GM12864 (cell line): ENCODE measurements around the gene TSEN54.

ENCODE experiments used
- DNase-seq: peaks from one replicate; pipeline ENCODE4 v3.0.0-alpha.2; 2011; ENCODE audit warnings: low read depth
- H3K4me3 ChIP-seq: 2 replicates; pipeline ENCODE4 v1.5.1; 2011; ENCODE audit warnings: mild to moderate bottlenecking, low read depth, low read length, control low read depth
- TF ChIP-seq, protein P1 (sequence below): IDR thresholded peaks from 2 replicates; pipeline ENCODE4 v1.5.1; 2011; ENCODE audit warnings: low read depth, mild to moderate bottlenecking, moderate library complexity, low read length, control low read depth, inconsistent platforms; ENCODE audit errors: missing control alignments

Gene TSEN54

DNA sequence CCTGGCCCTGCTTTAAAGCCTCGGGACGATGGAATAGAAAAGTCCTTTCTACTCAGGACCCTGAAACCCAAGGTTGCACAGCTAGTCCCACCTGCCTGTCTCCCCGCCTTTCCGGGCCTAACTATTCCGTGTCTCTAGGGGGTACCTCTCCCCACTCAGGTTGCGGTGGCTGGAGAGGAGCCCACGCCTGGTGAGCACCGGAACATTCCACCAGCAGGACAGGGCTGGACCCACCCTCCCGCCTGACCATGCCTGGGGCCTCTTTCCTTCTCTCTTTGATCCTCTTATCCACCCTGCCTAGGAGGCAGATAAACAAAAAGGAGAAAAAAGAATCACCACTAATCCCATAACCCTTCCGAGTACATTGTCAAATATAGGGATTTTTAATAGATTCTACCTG is 20.0 kb downstream of the TSEN54 start:
- no peak for DNase-seq
- TF ChIP-seq, protein P1, sequence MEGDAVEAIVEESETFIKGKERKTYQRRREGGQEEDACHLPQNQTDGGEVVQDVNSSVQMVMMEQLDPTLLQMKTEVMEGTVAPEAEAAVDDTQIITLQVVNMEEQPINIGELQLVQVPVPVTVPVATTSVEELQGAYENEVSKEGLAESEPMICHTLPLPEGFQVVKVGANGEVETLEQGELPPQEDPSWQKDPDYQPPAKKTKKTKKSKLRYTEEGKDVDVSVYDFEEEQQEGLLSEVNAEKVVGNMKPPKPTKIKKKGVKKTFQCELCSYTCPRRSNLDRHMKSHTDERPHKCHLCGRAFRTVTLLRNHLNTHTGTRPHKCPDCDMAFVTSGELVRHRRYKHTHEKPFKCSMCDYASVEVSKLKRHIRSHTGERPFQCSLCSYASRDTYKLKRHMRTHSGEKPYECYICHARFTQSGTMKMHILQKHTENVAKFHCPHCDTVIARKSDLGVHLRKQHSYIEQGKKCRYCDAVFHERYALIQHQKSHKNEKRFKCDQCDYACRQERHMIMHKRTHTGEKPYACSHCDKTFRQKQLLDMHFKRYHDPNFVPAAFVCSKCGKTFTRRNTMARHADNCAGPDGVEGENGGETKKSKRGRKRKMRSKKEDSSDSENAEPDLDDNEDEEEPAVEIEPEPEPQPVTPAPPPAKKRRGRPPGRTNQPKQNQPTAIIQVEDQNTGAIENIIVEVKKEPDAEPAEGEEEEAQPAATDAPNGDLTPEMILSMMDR: no peak
- H3K4me3 ChIP-seq: no peak overlapping the region

DNA sequence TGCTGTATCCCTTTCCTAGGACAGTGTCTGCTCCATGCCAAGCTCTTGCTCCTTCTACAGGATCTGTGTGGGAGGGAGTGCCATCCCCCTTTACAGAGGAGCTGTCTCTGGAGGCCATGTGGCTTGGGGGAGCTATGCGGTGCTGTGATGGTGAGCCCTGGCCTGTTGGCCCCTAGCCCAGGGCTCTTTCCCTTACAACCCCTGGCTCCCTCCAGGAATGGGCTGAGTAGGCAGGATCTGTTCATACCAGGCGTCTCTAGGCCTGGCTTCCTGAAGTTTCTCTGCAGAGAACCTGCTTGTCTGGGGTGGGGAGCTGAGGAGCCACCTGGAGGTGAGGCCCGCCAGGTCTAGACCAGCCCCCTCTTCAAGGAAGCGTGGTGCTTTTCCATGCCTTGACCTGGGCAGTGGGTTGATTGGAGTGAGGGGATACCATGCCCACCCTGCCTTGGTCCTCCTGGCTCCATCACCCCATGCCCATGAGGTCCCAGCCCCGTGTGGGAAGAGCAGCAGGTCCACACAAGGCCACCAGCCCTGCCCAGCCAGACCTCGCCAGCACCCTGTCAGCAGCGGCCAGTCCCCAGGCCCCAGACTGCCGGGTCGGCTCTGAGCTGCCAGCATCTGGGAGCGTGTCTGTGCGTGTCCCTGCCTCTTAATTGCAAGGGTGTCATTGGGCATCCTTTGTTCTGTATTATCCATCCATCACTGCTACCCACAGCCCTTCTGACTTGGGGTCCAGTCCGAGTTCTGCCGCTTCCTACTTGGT is 23.8 kb downstream of the TSEN54 start:
- DNase-seq: no peak
- TF ChIP-seq, protein P1: no peak
- no peak overlapping the region for H3K4me3 ChIP-seq

DNA sequence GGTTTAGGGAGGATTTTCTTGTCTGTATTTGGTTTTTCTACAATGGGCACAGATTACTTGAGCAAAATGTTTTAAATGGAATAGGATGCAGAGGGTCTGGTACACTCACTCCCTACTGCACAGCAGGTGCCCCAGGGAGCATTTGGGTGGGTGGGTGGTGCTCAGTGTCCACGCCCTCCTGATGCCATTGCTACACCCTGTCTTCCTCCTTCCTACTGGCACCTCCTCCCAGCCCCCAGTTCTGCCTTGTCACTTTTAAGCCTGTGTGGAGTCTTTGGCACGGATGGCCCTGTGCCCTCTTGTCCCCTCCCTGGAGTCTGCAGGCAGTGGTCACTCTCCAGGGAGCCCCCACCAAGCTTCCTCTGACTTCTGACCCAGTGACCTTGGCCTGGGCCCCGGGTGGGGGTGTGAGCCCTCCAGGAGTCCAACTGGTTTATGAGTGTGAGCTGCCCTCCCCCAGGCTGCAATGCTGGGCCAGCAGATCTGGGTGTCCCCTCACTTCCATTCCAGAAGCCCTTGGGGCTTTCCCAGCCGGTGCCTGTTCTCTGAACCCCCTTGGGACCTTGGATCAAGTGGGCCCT is 24.7 kb downstream of the TSEN54 start:
- TF ChIP-seq, protein P1: no peak
- no peak for DNase-seq
- no peak overlapping the region for H3K4me3 ChIP-seq

DNA sequence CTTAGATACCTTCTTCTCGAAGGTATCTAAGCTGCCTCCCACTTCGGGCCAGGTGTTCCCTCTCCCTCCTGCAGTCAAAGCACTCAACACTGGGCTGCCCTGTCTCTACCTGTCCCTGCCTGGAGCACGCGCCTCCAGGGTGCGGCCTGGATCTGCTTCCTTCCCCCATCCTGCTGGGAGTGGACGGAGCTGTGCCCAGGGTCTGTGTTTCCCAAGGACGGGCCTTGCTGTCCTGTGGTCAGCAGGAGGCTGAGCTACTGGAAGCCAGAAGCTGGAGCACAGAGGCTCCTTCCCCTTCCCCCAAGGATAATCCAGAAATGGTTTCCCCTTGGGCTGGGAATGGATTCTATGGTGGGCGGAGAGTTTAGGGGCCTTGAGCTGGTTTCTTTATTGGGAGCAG is 25.9 kb downstream of the TSEN54 start:
- DNase-seq: no peak
- TF ChIP-seq, protein P1: no peak
- H3K4me3 ChIP-seq: no peak overlapping the region

DNA sequence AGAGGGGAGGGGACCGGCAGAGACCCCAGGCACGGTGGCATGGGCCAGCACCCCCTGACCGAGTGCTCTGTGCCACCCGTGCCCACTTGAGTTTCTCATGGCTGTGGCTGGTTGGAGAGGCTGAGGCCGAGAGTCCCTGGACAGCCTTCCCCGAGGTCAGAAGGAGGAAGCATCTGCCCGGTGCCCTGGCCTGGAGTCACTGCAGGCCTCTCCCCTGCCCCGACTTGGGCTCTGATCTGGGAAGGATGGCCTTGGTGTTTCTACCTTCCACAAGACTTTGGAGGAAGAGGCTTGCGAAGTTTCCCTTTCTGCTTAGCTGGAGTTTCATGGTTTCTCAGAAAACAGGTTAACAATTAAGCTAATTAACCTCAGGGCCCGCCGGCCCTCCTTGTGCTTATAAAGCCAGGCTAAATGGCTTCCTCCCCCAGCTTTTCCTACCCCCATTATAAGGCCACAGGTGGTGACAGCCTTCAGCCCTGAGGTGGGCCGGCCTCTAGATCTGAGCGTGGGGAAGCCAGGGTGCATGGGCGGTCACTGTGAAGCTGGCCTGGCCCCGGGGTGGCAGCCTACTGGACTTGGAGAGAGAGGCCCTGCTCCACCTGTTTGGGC is 26.5 kb downstream of the TSEN54 start:
- no peak for DNase-seq
- H3K4me3 ChIP-seq: no peak overlapping the region
- TF ChIP-seq, protein P1: no peak

DNA sequence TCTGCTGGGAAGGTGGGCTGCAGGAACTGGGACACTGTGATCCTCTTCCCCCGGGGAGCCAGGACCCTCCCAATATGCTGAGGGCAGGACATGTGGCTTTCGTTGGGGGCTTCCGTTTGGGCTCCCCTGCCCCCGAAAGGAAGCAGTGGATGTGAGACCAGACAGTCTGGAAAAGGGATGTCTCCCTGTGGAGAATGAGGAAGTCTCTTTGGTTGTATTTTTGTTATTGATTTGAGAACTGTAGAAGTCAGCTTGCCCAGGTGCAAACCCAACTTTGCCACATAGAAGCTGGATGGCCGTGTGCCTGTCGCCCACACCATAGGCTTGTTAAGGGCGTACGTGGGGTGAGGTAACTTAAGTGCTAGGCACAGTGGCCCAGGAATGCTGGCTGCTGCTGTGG is 27.9 kb downstream of the TSEN54 start:
- H3K4me3 ChIP-seq: no peak overlapping the region
- TF ChIP-seq, protein P1: no peak
- no peak for DNase-seq
